Prostate gland (tissue), 2 donors: Measurements from ENCODE around the gene TIE1.

Source experiments
- CTCF ChIP-seq, 4 experiments: fragments of 200-600 bp in 2 of 4; fragments of 450-650 bp in 2 of 4; sonication (generic) in 2 of 4; IDR thresholded peaks; 1 replicate in 3 of 4; 2 replicates in 1 of 4; pipeline ENCODE4 v1.5.1; 2016 to 2019; ENCODE audit warnings: antibody characterized with exemption in 4 of 4, mild to moderate bottlenecking in 2 of 4, moderate library complexity in 2 of 4
- POLR2A ChIP-seq: fragments of 450-650 bp; IDR thresholded peaks from one replicate; pipeline ENCODE4 v1.6.1; 2016; ENCODE audit warnings: antibody characterized with exemption, mild to moderate bottlenecking
- POLR2AphosphoS5 ChIP-seq: sonication (generic); formaldehyde crosslinking; IDR thresholded peaks from one replicate; pipeline ENCODE4 v1.6.1; 2017; ENCODE audit warnings: antibody characterized with exemption

GRCh38 chr1:43344267-43344850 lies 43.6 kb downstream of the TIE1 start:
- no peak for TF ChIP-seq CTCF (IDR thresholded peaks at IDR 0.05)
- TF ChIP-seq POLR2A, result no peak
- TF ChIP-seq POLR2AphosphoS5, result no peak
